BLaER1 treated with 17β-estradiol and CSF1 and Interleukin-3, amounts not matched to agents 10 nM and 100 nM (cell line): ENCODE measurements around the gene SEMA4C.

Source experiments
- H3K27ac ChIP-seq, 11 experiments: shearing (Covaris generic); formaldehyde crosslinking; 2 replicates each; pipeline ENCODE4 v1.8.1; 2022
- H3K27me3 ChIP-seq, 11 experiments: shearing (Covaris generic); formaldehyde crosslinking; 2 replicates each; pipeline ENCODE4 v1.8.1; 2022
- H3K36me3 ChIP-seq, 11 experiments: shearing (Covaris generic); formaldehyde crosslinking; 2 replicates each; pipeline ENCODE4 v1.8.1; 2022
- H3K4me1 ChIP-seq, 10 experiments: shearing (Covaris generic); formaldehyde crosslinking; 2 replicates each; pipeline ENCODE4 v1.8.1; 2022
- H3K4me2 ChIP-seq, 11 experiments: shearing (Covaris generic); formaldehyde crosslinking; 2 replicates each; pipeline ENCODE4 v1.8.1; 2022
- H3K4me3 ChIP-seq, 10 experiments: shearing (Covaris generic); formaldehyde crosslinking; 2 replicates each; pipeline ENCODE4 v1.8.1; 2022
- H3K9ac ChIP-seq, 11 experiments: shearing (Covaris generic); formaldehyde crosslinking; 2 replicates each; pipeline ENCODE4 v1.8.1; 2022
- H3K9me3 ChIP-seq, 11 experiments: shearing (Covaris generic); formaldehyde crosslinking; replicated peaks in 1 of 11; 2 replicates each; pipeline ENCODE4 v1.8.1; 2022
- H4K20me1 ChIP-seq, 11 experiments: shearing (Covaris generic); formaldehyde crosslinking; 2 replicates each; pipeline ENCODE4 v1.8.1; 2022
- Cebpa-rat ChIP-seq, 11 experiments: shearing (Covaris generic); IDR thresholded peaks; 2 replicates each; pipeline ENCODE4 v1.8.1; 2022

The SEMA4C gene

GRCh38 chr2:96837575-96837974 lies 32.3 kb downstream of the SEMA4C start:
- Histone ChIP-seq H3K27me3 (no peaks in the 10 kb centered on the region; a peak in 1 of 22 replicates), H3K4me3 (no peak overlapping the region), H3K9me3 (no peaks in the 10 kb centered on the region), H3K4me2 (peak overlapping the region in 1 of 11 experiments; percentile 91; a peak in 1 of 22 replicates), H3K36me3 (peaks cover 0 to 47% (median 25%) of the 10 kb centered on the region in 11 experiments; a peak in 13 of 22 replicates), H3K27ac (no peak overlapping the region), H4K20me1 (peaks cover 0 to 50% (median 11%) of the 10 kb centered on the region in 11 experiments; a peak in 16 of 22 replicates), H3K9ac (no peak overlapping the region), H3K4me1 (peaks cover 32 to 51% (median 48%) of the 10 kb centered on the region in 10 experiments)
- TF ChIP-seq Cebpa-rat (IDR thresholded peaks at IDR 0.05) = no peak

DNA sequence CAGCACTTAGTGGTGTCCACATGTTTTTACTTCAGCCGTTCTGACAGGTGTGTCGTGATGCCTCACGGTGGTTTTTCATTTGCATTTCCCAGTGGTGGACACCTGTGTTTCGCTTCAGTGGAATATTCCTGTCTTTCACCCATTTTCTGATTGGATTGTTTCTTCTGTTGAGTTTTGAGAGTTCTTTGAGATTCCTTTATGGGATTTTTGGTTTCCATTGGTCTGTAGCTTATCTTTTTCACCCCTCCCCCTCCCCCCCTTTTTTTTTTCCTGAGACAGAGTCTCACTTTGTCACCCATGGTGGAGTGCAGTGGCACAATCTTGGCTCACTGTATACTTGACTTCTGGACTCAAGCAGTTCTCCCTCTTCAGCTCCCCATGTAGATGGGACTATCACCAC lies 34.0 kb downstream of the SEMA4C start:
- Histone ChIP-seq H3K27ac (no peak overlapping the region), H3K4me2 (no peak overlapping the region), H3K27me3 (no peaks in the 10 kb centered on the region; a peak in 1 of 22 replicates), H3K4me1 (peaks cover 37 to 64% (median 60%) of the 10 kb centered on the region in 10 experiments), H4K20me1 (peaks cover 0 to 62% (median 26%) of the 10 kb centered on the region in 11 experiments; a peak in 17 of 22 replicates), H3K9ac (no peak overlapping the region), H3K4me3 (no peak overlapping the region), H3K36me3 (peaks cover 10 to 58% (median 37%) of the 10 kb centered on the region in 11 experiments; a peak in 18 of 22 replicates), H3K9me3 (no peaks in the 10 kb centered on the region)
- TF ChIP-seq Cebpa-rat (IDR thresholded peaks at IDR 0.05) = no peak

GRCh38 chr2:96832754-96833507 lies 36.9 kb downstream of the SEMA4C start:
- Histone ChIP-seq H3K4me2 (peak overlapping the region; percentile 39 to 82 (median 69)), H4K20me1 (peaks cover 0 to 53% (median 27%) of the 10 kb centered on the region in 11 experiments; a peak in 16 of 22 replicates), H3K9ac (peak overlapping the region in 3 of 11 experiments; percentile 16 to 48 (median 36); a peak in 4 of 22 replicates), H3K27me3 (no peaks in the 10 kb centered on the region), H3K9me3 (no peaks in the 10 kb centered on the region), H3K27ac (peak overlapping the region in 3 of 11 experiments; percentile 6 to 38 (median 15); a peak in 3 of 22 replicates), H3K36me3 (peaks cover 38 to 82% (median 59%) of the 10 kb centered on the region in 11 experiments), H3K4me1 (peaks cover 19 to 35% (median 31%) of the 10 kb centered on the region in 10 experiments), H3K4me3 (no peak overlapping the region)
- TF ChIP-seq Cebpa-rat (IDR thresholded peaks at IDR 0.05) = no peak

DNA sequence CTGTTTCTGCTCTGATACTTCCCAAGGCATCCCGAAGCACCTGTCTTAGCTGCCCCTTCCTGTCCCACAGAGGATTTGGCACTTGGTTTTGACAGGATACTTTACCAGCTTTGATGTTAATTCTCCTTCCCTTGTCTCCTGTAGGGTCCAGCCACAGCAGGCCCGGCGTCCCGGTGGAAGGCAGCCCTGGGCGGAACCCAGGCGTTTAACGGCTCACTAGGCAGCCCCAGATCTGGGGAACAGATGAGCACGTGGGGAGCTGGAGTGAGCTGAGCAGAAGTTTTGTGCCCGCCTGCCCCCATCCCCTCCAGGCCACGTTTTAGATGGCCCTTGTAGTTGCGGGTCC lies 37.5 kb downstream of the SEMA4C start:
- Histone ChIP-seq H3K27me3 (no peaks in the 10 kb centered on the region), H3K4me1 (peaks cover 19 to 32% (median 26%) of the 10 kb centered on the region in 10 experiments), H3K9ac (peak overlapping the region in 3 of 11 experiments; percentile 16 to 48 (median 36); a peak in 3 of 22 replicates), H3K4me3 (no peak overlapping the region), H3K4me2 (peak overlapping the region; percentile 39 to 82 (median 69); a peak in 21 of 22 replicates), H3K27ac (peak overlapping the region in 3 of 11 experiments; percentile 6 to 38 (median 15); a peak in 3 of 22 replicates), H3K9me3 (no peaks in the 10 kb centered on the region), H4K20me1 (peaks cover 0 to 53% (median 22%) of the 10 kb centered on the region in 11 experiments; a peak in 16 of 22 replicates), H3K36me3 (peaks cover 43 to 84% (median 61%) of the 10 kb centered on the region in 11 experiments)
- TF ChIP-seq Cebpa-rat (IDR thresholded peaks at IDR 0.05) = no peak

DNA sequence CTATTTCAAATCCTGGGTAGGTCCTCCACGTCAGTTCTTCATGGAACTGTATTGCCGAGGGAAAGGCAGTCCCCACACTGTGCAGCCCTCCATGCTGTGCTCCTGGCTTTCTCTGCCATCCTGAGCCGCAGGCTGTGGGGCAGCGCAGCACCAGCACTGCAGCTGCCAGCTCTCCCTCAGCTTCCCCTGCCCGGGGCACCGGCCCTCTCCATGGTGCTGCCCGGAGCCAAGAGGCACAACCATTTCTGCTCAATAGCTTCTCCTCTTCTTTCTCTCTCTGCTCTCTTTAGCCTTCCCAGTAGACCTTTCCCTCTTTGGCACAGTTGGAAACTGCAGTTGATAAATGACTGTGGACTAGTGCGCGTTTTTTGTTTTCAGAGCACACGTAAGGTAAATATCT lies 38.2 kb downstream of the SEMA4C start:
- no peak overlapping the region for H3K27ac ChIP-seq
- H3K4me1 ChIP-seq = peaks cover 19 to 32% (median 26%) of the 10 kb centered on the region in 10 experiments
- peak overlapping the region in 6 of 11 experiments; percentile 39 to 82 (median 78); a peak in 10 of 22 replicates for H3K4me2 ChIP-seq
- H3K36me3 ChIP-seq = peaks cover 48 to 84% (median 68%) of the 10 kb centered on the region in 11 experiments
- no peaks in the 10 kb centered on the region for H3K9me3 ChIP-seq
- no peak overlapping the region for H3K4me3 ChIP-seq
- H3K9ac ChIP-seq = no peak overlapping the region
- H4K20me1 ChIP-seq = peaks cover 0 to 57% (median 26%) of the 10 kb centered on the region in 11 experiments; a peak in 16 of 22 replicates
- TF ChIP-seq Cebpa-rat (IDR thresholded peaks at IDR 0.05) = no peak
- H3K27me3 ChIP-seq = no peaks in the 10 kb centered on the region

DNA sequence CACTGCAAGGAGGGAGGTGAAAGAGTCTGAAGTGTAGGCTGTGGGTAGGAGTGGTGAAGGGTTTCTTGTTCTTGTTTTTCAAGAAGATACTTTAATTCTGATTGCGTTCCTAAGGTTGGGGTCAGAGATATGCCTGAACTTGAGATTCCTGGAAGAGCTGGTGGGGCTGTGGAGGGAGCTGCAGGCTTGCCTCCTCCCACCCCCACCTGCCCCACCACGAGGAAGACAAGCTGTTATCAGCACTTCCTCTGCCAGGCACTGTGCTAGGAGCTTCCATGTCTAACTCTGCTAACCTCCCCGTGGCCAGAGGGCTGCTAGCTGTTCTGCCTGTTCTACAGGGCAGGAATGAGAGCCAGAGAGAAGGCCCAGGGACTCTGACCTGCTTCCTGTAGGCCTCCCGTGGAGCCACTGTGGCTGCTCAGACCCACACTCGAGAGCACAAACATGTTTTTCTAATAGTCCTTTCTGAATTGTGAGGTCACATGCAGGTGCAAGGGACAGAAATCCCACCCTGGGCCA lies 39.8 kb downstream of the SEMA4C start:
- Histone ChIP-seq H3K36me3 (peaks cover 61 to 89% (median 80%) of the 10 kb centered on the region in 11 experiments), H3K4me3 (no peak overlapping the region), H3K27me3 (no peaks in the 10 kb centered on the region), H3K4me2 (no peak overlapping the region), H4K20me1 (peaks cover 0 to 73% (median 37%) of the 10 kb centered on the region in 11 experiments; a peak in 17 of 22 replicates), H3K4me1 (peaks cover 19 to 32% (median 26%) of the 10 kb centered on the region in 10 experiments), H3K9me3 (no peaks in the 10 kb centered on the region), H3K27ac (no peak overlapping the region), H3K9ac (no peak overlapping the region)
- TF ChIP-seq Cebpa-rat (IDR thresholded peaks at IDR 0.05) = no peak

DNA sequence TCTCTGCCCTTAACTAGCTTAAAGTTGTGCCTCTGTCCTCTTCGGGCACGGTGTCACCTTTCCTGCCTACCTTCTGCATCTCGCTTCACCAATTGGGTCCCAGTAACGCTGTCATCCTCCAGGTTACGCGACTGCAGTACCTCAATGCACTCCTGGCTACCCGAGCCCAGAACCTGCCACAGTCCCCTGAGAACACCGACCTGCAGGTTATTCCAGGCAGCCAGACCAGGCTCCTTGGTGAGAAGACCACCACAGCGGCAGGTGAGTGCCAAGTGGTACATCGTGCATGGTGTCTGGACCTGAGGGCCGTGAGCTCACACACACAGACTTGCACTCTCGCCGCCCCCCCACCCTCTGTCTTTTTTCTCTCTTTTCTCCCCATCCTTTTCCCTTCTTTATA lies 41.0 kb downstream of the SEMA4C start:
- TF ChIP-seq Cebpa-rat (IDR thresholded peaks at IDR 0.05) = no peak
- Histone ChIP-seq H3K27ac (no peak overlapping the region), H3K36me3 (peaks cover 62 to 92% (median 78%) of the 10 kb centered on the region in 11 experiments), H3K27me3 (no peaks in the 10 kb centered on the region), H3K4me1 (peaks cover 19 to 28% (median 24%) of the 10 kb centered on the region in 10 experiments), H3K4me2 (no peak overlapping the region), H4K20me1 (peaks cover 0 to 84% (median 41%) of the 10 kb centered on the region in 11 experiments; a peak in 19 of 22 replicates), H3K9ac (no peak overlapping the region), H3K4me3 (no peak overlapping the region), H3K9me3 (no peaks in the 10 kb centered on the region)

- Histone ChIP-seq H3K27me3 (no peaks in the 10 kb centered on the region), H3K4me3 (no peak overlapping the region), H3K36me3 (peaks cover 62 to 97% (median 81%) of the 10 kb centered on the region in 11 experiments), H3K9ac (no peak overlapping the region), H3K9me3 (no peaks in the 10 kb centered on the region), H3K27ac (no peak overlapping the region), H3K4me2 (no peak overlapping the region), H3K4me1 (peaks cover 14 to 25% (median 20%) of the 10 kb centered on the region in 10 experiments), H4K20me1 (peaks cover 0 to 87% (median 45%) of the 10 kb centered on the region in 11 experiments; a peak in 19 of 22 replicates)
- no peak for TF ChIP-seq Cebpa-rat (IDR thresholded peaks at IDR 0.05)
Observed at GRCh38 chr2:96828436-96828835, 41.4 kb downstream of the SEMA4C start.
